KBM-7 (cell line): ENCODE measurements around the gene DNMT3A.

Experiments used
- DNase-seq: peaks from one replicate; pipeline ENCODE4 v3.0.0-alpha.2; 2015
- in situ Hi-C: fragments of 300-500 bp; cut with MboI; formaldehyde crosslinking; loops from 2 replicates; pipeline ENCODE4 v1.14.3; 2020; ENCODE audit warnings: low sequenced_read_pairs, low pct_unique_long_range_greater_than_20kb, mixed read lengths

The DNMT3A gene

DNA sequence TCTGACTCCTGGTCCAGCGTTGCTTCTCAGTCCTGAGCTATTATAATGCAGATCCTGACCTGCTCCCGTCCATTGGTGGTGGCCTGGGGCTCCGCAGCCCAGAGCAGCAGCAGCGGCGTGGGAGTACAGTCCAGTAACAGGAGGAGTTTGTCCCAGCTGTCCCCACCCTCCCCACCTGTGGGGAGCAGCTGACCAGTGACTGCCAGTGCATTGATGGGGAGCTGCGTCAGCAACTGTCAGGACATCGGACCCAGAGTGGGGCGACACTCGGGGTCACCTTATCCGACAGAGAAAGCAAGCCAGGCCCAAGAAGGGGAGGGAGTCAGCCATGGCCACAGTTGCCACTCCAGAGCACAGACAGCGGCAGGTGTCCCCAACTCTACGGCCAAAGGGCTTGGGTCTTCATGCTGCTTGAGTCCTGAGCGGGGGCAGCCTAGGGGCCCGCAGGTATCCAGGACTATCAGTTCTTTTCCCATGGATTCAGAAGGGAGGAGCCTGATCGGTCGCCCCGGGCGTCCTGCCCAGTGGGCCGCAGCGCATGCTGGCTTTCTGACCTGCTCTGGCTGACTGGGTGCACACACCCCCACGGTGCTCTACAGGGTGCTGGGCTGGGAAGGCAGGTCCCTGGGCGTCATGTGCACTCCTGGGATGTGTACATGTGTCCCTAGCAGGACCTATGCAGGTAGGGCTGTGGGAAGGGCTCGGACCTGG, 29.7 kb downstream of the DNMT3A start:
- in situ Hi-C loops: no loop called here
- DNase-seq: no peak

GRCh38 chr2:25310965-25311864, 30.5 kb downstream of the DNMT3A start:
- in situ Hi-C loops: no loop called here
- DNase-seq: no peak

DNA sequence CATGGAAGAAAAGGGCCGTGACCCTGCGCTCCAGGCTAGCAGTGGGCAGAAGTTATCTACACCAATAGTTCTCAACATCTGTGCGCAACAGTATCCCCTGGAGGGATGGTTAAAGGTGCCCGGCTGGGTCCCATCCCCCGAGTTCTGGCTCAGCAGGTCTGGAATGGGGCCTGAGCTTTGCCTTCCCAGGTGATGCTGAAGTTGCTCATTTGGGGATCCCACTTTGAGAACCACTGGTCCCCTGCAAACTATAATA, 31.1 kb downstream of the DNMT3A start:
- in situ Hi-C loops: no loop called here
- no peak for DNase-seq

GRCh38 chr2:25309402-25309801, 32.3 kb downstream of the DNMT3A start:
- peak; percentile 82 for DNase-seq
- in situ Hi-C loops: no loop called here

- in situ Hi-C loops: no loop called here
- DNase-seq: no peak
Measured at GRCh38 chr2:25308599-25308998, 33.1 kb downstream of the DNMT3A start.

DNA sequence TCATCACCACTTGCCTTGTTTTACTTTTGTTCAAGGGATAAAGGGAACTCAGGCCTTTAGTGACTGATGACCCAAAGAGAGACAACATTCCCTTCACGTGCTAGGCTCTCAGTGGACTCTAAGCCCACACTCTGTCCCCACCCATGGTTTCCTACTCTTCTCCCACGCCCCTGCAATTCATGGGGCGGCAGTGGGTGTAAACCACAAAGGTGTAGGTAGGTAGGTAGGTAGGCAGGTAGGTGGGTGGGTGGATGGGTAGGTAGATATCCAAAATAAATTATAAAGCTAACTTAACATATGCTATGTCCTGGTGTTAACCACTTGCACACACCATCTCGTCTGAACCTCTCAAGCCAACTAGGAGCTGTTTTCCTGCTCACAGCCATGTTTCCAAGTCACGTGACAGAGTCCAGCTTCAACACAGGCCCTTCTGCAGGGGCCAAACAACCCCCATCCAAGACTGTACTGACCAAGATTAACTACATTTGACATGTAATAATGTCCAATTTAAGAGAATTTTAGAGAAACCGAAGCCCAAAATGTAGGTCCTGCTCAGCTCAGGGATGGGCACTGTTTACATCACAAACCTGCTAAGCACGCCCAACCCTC, 33.7 kb downstream of the DNMT3A start:
- in situ Hi-C loops: no loop called here
- DNase-seq: no peak

GRCh38 chr2:25306777-25307368, 34.9 kb downstream of the DNMT3A start:
- in situ Hi-C loops: no loop called here
- DNase-seq: no peak

DNA sequence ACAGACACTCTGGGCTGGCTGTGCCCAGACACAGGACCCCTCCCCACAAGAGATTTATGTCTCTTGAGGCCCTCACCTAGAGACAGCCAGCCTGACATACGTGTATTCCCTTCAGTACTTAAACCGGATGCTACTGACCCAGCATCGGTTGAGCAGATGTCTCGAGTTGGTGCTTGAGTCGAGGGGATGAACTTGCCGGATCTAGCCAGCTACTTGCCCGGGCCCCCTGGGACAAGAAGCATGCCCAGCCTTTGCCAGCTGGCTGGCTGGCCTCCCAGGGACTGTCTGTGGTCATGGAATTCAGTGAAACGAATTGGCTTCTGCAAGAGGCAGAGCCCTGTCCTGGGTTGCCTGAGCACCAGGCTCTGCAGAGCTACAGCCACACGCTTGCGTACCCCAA, 36.0 kb downstream of the DNMT3A start:
- in situ Hi-C loops: no loop called here
- DNase-seq: no peak

- DNase-seq: no peak
- in situ Hi-C loops: no loop called here
Measured at GRCh38 chr2:25304826-25305596, 36.7 kb downstream of the DNMT3A start.

- DNase-seq: no peak
- in situ Hi-C loops: no loop called here
Measured at GRCh38 chr2:25304321-25304720, 37.4 kb downstream of the DNMT3A start.

- in situ Hi-C loops: no loop called here
- no peak for DNase-seq
Measured at GRCh38 chr2:25303633-25304236, 38.0 kb downstream of the DNMT3A start.

GRCh38 chr2:25302758-25303375, 38.9 kb downstream of the DNMT3A start:
- DNase-seq: no peak
- in situ Hi-C loops: no loop called here

DNA sequence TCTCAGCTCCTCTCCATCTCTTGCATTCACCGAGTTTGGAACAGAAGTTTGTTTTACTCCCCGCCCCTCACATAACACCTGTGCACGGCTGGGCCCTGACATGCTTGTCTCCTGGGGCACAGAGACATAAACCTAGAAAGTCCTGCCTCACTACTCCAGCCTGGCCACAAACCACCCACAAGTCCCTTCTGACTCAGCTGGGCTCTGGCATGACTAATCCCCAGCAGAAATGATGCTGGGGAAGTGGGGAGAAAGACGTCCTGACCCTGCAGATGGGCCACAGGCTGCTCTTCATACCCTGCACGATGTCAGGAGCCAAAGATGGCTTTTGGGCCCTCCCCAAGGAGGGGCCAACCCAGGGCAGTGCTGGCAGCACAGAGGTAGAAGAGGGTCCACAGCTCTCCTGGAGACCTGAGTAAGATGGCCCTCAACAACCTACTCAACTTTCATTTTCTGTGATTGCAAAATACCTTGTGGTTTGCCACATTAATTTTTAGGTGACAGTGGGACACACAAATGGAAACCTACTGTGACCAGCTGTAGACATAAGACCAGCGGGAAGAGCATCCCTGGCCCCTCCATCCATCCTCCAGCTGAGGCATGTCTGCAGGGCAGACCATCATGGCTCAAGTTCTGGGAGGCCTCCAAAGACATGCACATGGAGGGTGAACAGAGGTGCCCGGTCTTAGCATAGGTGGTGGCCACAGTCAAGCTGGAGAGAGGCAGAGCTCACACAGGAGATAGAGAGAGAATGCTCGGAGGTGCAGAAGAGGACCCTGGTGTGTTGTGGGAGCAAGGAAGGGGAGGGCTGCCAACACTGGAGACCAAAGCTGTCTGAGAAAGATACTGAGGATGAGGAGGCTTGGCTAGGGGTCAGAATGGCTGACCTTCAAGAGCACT, 40.0 kb downstream of the DNMT3A start:
- DNase-seq: peak; percentile 64
- in situ Hi-C loops: no loop called here

DNA sequence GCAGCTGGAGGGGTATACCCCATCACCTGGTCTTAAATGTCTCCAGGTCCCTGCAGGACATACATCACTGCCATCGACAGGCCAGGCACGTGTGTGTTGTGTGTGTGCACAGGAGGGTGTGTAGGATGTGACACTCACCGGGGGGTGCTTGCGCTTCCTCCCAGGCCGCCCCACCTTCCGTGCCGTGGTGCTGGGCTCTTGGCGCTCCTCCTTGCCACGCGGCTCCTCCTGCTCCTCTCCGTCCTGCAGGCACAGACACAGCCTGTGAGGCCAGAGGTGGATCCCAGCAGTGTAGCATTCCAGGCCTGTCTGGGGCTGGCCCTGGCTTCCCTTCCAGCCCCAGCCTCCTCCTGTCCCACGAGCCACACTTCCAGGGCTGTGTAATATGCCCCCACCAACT, 41.7 kb downstream of the DNMT3A start:
- no peak for DNase-seq
- in situ Hi-C loops: no loop called here

GRCh38 chr2:25298776-25299431, 42.8 kb downstream of the DNMT3A start:
- in situ Hi-C loops: no loop called here
- no peak for DNase-seq

GRCh38 chr2:25297738-25298137, 44.0 kb downstream of the DNMT3A start:
- in situ Hi-C loops: no loop called here
- DNase-seq: no peak

GRCh38 chr2:25295621-25296020, 46.1 kb downstream of the DNMT3A start:
- in situ Hi-C loops: no loop called here
- no peak for DNase-seq
